ENCODE measurements around the gene ATP10A.
"Not testable (repeated sequence)": the region's sequence is repeated elsewhere in the genome, so short reads cannot be mapped to it uniquely, and the experiment has no call there.

Gene ATP10A

GRCh38 chr15:25653371-25653770, 209.8 kb downstream of the ATP10A start:
- Mint-ChIP-seq H3K36me3 (ENCODE audit: insufficient read depth) (no peaks in the 10 kb centered on the region), H3K27me3 (peaks cover 12 to 39% of the 10 kb centered on the region in 2 donors), H3K4me3 (no peak overlapping the region), H3K27ac (no peak overlapping the region), H3K9me3 (peaks cover 0 to 2% of the 10 kb centered on the region in 2 donors), H3K4me1 (ENCODE audit: low read depth in 2 of 2) (no peaks in the 10 kb centered on the region)
- no peak for DNase-seq
- ATAC-seq (replicated peaks), result no peak

- DNase-seq (no peak), ATAC-seq (replicated peaks) (no peak)
- H3K4me3 Mint-ChIP-seq, result no peak overlapping the region
- peaks cover 0 to 2% of the 10 kb centered on the region in 2 donors for H3K9me3 Mint-ChIP-seq
- no peaks in the 10 kb centered on the region for H3K4me1 Mint-ChIP-seq (ENCODE audit: low read depth in 2 of 2)
- H3K36me3 Mint-ChIP-seq (ENCODE audit: insufficient read depth), result no peaks in the 10 kb centered on the region
- no peak overlapping the region for H3K27ac Mint-ChIP-seq
- peaks cover 6 to 39% of the 10 kb centered on the region in 2 donors for H3K27me3 Mint-ChIP-seq
Measured at GRCh38 chr15:25652704-25653103, 210.4 kb downstream of the ATP10A start.

GRCh38 chr15:25649390-25649789, 213.7 kb downstream of the ATP10A start:
- Mint-ChIP-seq H3K9me3 (peaks cover 0 to 3% of the 10 kb centered on the region in 2 donors), H3K27ac (no peak overlapping the region), H3K4me3 (no peak overlapping the region), H3K4me1 (ENCODE audit: low read depth in 2 of 2) (no peaks in the 10 kb centered on the region), H3K36me3 (ENCODE audit: insufficient read depth) (no peaks in the 10 kb centered on the region), H3K27me3 (peaks cover 6 to 46% of the 10 kb centered on the region in 2 donors)
- DNase-seq (no peak), ATAC-seq (replicated peaks) (no peak)

GRCh38 chr15:25643120-25643519, 220.0 kb downstream of the ATP10A start:
- peaks cover 0 to 68% of the 10 kb centered on the region in 2 donors for H3K27me3 Mint-ChIP-seq
- H3K36me3 Mint-ChIP-seq (ENCODE audit: insufficient read depth), result no peaks in the 10 kb centered on the region
- ATAC-seq (replicated peaks), result no peak
- H3K9me3 Mint-ChIP-seq, result peaks cover 0 to 1% of the 10 kb centered on the region in 2 donors
- H3K4me1 Mint-ChIP-seq (ENCODE audit: low read depth in 2 of 2), result no peaks in the 10 kb centered on the region
- DNase-seq, result no peak
- H3K27ac Mint-ChIP-seq, result no peak overlapping the region
- no peak overlapping the region for H3K4me3 Mint-ChIP-seq

- Mint-ChIP-seq H3K4me1 (ENCODE audit: low read depth in 2 of 2) (no peaks in the 10 kb centered on the region), H3K4me3 (no peak overlapping the region), H3K27me3 (peaks cover 0 to 57% of the 10 kb centered on the region in 2 donors), H3K36me3 (ENCODE audit: insufficient read depth) (no peaks in the 10 kb centered on the region), H3K9me3 (peaks cover 0 to 1% of the 10 kb centered on the region in 2 donors), H3K27ac (no peak overlapping the region)
- no peak for DNase-seq
- ATAC-seq (replicated peaks), result no peak
Measured at GRCh38 chr15:25641762-25642161, 221.4 kb downstream of the ATP10A start.

- Mint-ChIP-seq H3K27ac (no peak overlapping the region), H3K36me3 (ENCODE audit: insufficient read depth) (no peaks in the 10 kb centered on the region), H3K4me1 (ENCODE audit: low read depth in 2 of 2) (no peaks in the 10 kb centered on the region), H3K9me3 (peaks cover 0 to 1% of the 10 kb centered on the region in 2 donors), H3K4me3 (no peak overlapping the region), H3K27me3 (peaks cover 0 to 57% of the 10 kb centered on the region in 2 donors)
- DNase-seq, result no peak
- ATAC-seq (replicated peaks), result no peak
Measured at GRCh38 chr15:25641361-25641760, 221.8 kb downstream of the ATP10A start.

- not testable (repeated sequence) for H3K9me3 Mint-ChIP-seq; H3K27ac Mint-ChIP-seq; H3K36me3 Mint-ChIP-seq (ENCODE audit: insufficient read depth); ATAC-seq (replicated peaks); H3K4me3 Mint-ChIP-seq; H3K4me1 Mint-ChIP-seq (ENCODE audit: low read depth in 2 of 2); DNase-seq
- peaks cover 0 to 53% of the 10 kb centered on the region in 2 donors for H3K27me3 Mint-ChIP-seq
Measured at GRCh38 chr15:25640959-25641358, 222.2 kb downstream of the ATP10A start.

- no peaks in the 10 kb centered on the region for H3K9me3 Mint-ChIP-seq
- no peak overlapping the region for H3K27ac Mint-ChIP-seq
- DNase-seq, result no peak
- no peak for ATAC-seq (replicated peaks)
- peaks cover 0 to 47% of the 10 kb centered on the region in 2 donors for H3K27me3 Mint-ChIP-seq
- no peaks in the 10 kb centered on the region for H3K4me1 Mint-ChIP-seq (ENCODE audit: low read depth in 2 of 2)
- H3K36me3 Mint-ChIP-seq (ENCODE audit: insufficient read depth), result no peaks in the 10 kb centered on the region
- H3K4me3 Mint-ChIP-seq, result no peak overlapping the region
Measured at GRCh38 chr15:25640381-25640780, 222.7 kb downstream of the ATP10A start.

- DNase-seq; ATAC-seq (replicated peaks); H3K4me3 Mint-ChIP-seq; H3K36me3 Mint-ChIP-seq (ENCODE audit: insufficient read depth); H3K9me3 Mint-ChIP-seq; H3K4me1 Mint-ChIP-seq (ENCODE audit: low read depth in 2 of 2); H3K27ac Mint-ChIP-seq: not testable (repeated sequence)
- H3K27me3 Mint-ChIP-seq, result peaks cover 0 to 19% of the 10 kb centered on the region in 2 donors
Measured at GRCh38 chr15:25636486-25636885, 226.6 kb downstream of the ATP10A start.

GRCh38 chr15:25635191-25635590, 227.9 kb downstream of the ATP10A start:
- H3K27ac Mint-ChIP-seq, result no peak overlapping the region
- H3K9me3 Mint-ChIP-seq, result no peaks in the 10 kb centered on the region
- H3K27me3 Mint-ChIP-seq, result peaks cover 0 to 11% of the 10 kb centered on the region in 2 donors
- ATAC-seq (replicated peaks) (no peak), DNase-seq (no peak)
- H3K4me3 Mint-ChIP-seq, result no peak overlapping the region
- no peaks in the 10 kb centered on the region for H3K36me3 Mint-ChIP-seq (ENCODE audit: insufficient read depth)
- no peaks in the 10 kb centered on the region for H3K4me1 Mint-ChIP-seq (ENCODE audit: low read depth in 2 of 2)

GRCh38 chr15:25633862-25634261, 229.3 kb downstream of the ATP10A start:
- Mint-ChIP-seq H3K4me1 (ENCODE audit: low read depth in 2 of 2) (no peaks in the 10 kb centered on the region), H3K27ac (no peak overlapping the region), H3K9me3 (no peaks in the 10 kb centered on the region), H3K27me3 (peaks cover 0 to 11% of the 10 kb centered on the region in 2 donors), H3K36me3 (ENCODE audit: insufficient read depth) (no peaks in the 10 kb centered on the region), H3K4me3 (no peak overlapping the region)
- ATAC-seq (replicated peaks) (no peak), DNase-seq (no peak)

- ATAC-seq (replicated peaks), result no peak
- no peak overlapping the region for H3K4me3 Mint-ChIP-seq
- H3K36me3 Mint-ChIP-seq (ENCODE audit: insufficient read depth), result no peaks in the 10 kb centered on the region
- no peak overlapping the region for H3K27ac Mint-ChIP-seq
- H3K27me3 Mint-ChIP-seq, result peaks cover 0 to 29% of the 10 kb centered on the region in 2 donors
- H3K9me3 Mint-ChIP-seq, result peaks cover 0 to 2% of the 10 kb centered on the region in 2 donors
- no peak for DNase-seq
- H3K4me1 Mint-ChIP-seq (ENCODE audit: low read depth in 2 of 2), result no peaks in the 10 kb centered on the region
Measured at GRCh38 chr15:25631971-25632370, 231.2 kb downstream of the ATP10A start.

Data from effector memory CD8-positive, alpha-beta T cell (primary cell).